Right ventricle myocardium superior (tissue), 1 donor: ENCODE data around the gene DUSP7. TPM values are rescaled to one million over a fixed set of nuclear protein-coding genes. Genes with fewer than 3 reads are reported as not detected.
"Not testable (repeated sequence)": the region's sequence is repeated elsewhere in the genome, so short reads cannot be mapped to it uniquely, and the experiment has no call there.

Experiments used
- ATAC-seq: fragments of 200-7000 bp; cut with Tn5 transposase; one replicate; pipeline ENCODE4 v1.9.1; 2020; ENCODE audit warnings: mild to moderate bottlenecking; ENCODE audit not compliant: poor library complexity
- DNase-seq: peaks from one replicate; pipeline ENCODE4 v3.0.0-alpha.2; 2020
- intact Hi-C: fragments of 100-400 bp; cut with DNase I; formaldehyde crosslinking; loops from one replicate; pipeline ENCODE4 v1.11.2; 2022
- total RNA-seq: library from RNA; stranded (reverse); fragmentation: NEBNext Ultra II Directional; extraction: Animal tissue kit (Norgen Biotek cat#: 25700); gene quantifications from one replicate; pipeline ENCODE4 v1.2.1, GENCODE V29; 2021
- donor health status: DM: no; HTN: yes; CAD: no; lungs with severe emphysema.

The DUSP7 gene
- total RNA-seq, 1 donor from 2014 or later = 23.2 TPM

- intact Hi-C loops = no loop called here
- DNase-seq (peak; percentile 74), ATAC-seq (peak; percentile 5)
Observed at GRCh38 chr3:52055537-52056351, 627 bp downstream of the DUSP7 start.

GRCh38 chr3:52054661-52055511 lies 1.5 kb downstream of the DUSP7 start:
- no peak for DNase-seq
- intact Hi-C loops = loop anchor here (5.0 kb wide), 1 partner anchor 53 kb away; no protein-coding TSS in a partner anchor
- ATAC-seq = no peak

DNA sequence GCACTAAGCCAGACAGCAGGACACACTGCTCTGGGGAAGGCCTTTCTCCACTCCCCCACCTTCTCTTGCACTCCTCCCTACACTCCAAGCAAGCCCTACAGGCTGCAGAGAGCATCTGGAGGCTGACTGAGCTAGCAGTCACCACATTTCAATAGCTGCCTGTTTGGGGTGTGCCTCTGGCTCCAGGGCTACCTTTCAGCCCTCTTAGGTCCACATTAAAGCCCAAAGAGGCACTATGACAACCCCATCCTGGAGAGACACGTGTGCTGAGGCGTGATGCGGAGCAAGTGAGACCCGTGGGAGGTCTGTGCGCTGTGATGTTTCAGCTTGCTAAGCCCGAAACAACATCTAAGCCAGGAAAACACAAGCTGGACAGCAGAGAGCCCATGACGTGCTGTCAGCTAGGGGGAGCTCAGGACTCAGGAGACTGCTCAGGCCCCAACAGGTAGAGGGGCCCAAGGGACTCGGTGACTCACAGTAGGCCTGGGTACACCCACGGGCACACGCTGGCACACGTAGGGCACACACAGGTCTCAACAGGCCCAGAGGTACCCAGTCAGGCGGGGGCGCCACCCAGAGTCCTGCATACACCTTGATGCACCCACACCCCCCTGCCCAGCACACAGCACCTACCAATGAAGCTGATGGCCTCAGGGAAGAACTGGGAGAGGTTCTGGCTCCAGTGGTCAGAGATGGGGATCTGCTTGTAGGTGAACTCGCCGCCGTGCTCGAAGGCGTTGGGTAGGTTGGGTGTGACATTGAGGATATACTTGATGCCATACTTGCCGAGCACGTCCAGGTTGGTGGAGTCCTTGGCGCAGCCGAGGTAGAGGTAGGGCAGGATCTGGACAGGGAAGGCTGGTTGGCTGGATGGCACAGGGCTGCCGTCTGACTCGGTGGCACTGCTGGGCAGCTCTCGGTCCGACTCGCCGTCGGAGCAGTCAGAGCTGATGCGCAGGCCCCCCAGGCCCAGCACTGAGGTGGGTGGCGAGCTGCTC lies 2.8 kb downstream of the DUSP7 start:
- DNase-seq (no peak), ATAC-seq (no peak)
- intact Hi-C loops = loop anchor here (2.0 to 5.0 kb wide), 2 partner anchors 51 to 69 kb away; no protein-coding TSS in a partner anchor

- DNase-seq (peak; percentile 95), ATAC-seq (peak; percentile 41)
- intact Hi-C loops = loop anchor here (2.0 to 5.0 kb wide), 2 partner anchors 51 to 70 kb away; no protein-coding TSS in a partner anchor
Observed at GRCh38 chr3:52052831-52053306, 3.5 kb downstream of the DUSP7 start.

DNA sequence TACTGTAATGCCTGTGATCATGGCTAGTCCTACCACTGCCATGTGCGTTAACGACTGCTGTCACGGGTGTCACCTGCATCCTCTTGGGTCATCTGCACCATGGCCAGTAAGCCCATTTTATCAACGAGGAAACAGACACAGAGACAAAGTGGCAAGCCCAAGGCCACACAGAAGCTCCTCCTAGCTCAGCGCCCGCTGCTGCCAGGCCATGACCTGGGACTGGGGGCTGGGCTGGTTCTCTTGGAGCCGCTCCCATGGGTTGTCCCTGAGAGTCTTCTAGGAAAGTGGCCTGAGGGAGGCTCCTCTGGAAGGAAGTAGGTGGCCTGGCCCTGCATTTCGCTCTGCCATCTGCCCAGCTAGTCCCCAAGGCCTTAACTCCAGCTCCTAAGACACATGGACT lies 4.9 kb downstream of the DUSP7 start:
- DNase-seq (no peak), ATAC-seq (no peak)
- intact Hi-C loops = loop anchor here (5.0 kb wide), 1 partner anchor 49 kb away; no protein-coding TSS in a partner anchor

GRCh38 chr3:52050571-52050970 lies 5.8 kb downstream of the DUSP7 start:
- intact Hi-C loops = loop anchor here (5.0 kb wide), 1 partner anchor 48 kb away; no protein-coding TSS in a partner anchor
- ATAC-seq = no peak

GRCh38 chr3:52049503-52049902 lies 6.9 kb downstream of the DUSP7 start:
- DNase-seq = no peak
- ATAC-seq = no peak
- intact Hi-C loops = no loop called here

More at GRCh38 chr3:52050571-52050970, 5.8 kb downstream of the DUSP7 start:
- no peak for DNase-seq

DNA sequence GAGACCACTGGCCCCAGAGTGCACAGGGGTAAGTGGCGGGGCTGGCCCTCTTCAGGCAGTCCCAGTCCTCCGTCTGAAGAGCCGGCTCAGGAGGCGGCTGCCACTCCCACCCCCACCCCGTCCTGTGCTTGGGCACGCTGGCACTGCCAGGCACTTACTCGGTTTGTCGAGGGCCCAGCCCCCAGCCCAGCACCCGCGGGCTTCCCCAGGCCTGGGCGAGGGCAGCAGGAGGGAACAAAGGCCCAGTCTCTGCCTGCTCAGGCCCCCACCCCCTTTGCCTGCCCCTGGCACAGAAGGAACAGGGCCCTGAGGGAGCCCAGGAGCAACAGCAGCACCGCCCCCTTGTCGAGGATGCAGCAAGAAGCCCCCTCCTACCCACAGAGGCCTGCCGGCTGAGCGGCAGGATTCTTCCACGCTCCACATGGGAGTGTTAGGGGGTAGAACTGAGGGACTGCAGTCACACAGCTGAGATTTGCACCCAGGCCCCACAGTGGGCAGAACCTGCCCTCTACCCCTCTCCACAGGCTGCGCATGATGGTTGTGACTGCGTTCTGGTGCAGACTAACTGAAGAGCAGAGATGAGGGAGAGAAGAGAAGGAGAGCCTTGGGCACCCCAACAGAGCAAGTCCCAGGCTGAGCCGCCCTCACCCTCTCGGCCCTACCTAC lies 8.9 kb downstream of the DUSP7 start:
- intact Hi-C loops = no loop called here
- ATAC-seq (peak; percentile 19), DNase-seq (no peak)

DNA sequence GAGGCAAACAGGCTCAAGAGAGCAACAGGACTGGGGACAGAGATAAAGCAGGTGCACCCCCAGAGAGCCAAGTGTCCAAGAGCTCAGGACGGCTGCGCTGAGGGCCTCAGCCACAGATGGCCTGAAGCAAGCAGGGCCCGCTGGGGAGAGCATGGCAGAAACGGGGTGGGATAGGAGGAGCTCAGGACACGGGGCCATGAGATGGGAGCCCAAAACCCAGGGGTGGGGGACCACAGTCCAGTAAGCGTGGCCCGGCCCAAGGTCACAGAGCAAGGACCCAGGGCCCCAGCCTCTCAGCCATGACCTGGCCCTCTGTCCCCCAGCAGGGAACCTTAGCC lies 9.5 kb downstream of the DUSP7 start:
- intact Hi-C loops = no loop called here
- no peak for ATAC-seq
- no peak for DNase-seq

- ATAC-seq = peak; percentile 55
- intact Hi-C loops = no loop called here
- no peak for DNase-seq
Observed at GRCh38 chr3:52046186-52046901, 10.0 kb downstream of the DUSP7 start.

- intact Hi-C loops = no loop called here
- ATAC-seq (no peak), DNase-seq (no peak)
Observed at GRCh38 chr3:52044869-52045619, 11.3 kb downstream of the DUSP7 start.

GRCh38 chr3:52043750-52044149 lies 12.6 kb downstream of the DUSP7 start:
- intact Hi-C loops = no loop called here

GRCh38 chr3:52043039-52043438 lies 13.3 kb downstream of the DUSP7 start:
- DNase-seq, ATAC-seq, intact Hi-C loops: not testable (repeated sequence)

More at GRCh38 chr3:52043750-52044149, 12.6 kb downstream of the DUSP7 start:
- ATAC-seq = no peak
- no peak for DNase-seq

DNA sequence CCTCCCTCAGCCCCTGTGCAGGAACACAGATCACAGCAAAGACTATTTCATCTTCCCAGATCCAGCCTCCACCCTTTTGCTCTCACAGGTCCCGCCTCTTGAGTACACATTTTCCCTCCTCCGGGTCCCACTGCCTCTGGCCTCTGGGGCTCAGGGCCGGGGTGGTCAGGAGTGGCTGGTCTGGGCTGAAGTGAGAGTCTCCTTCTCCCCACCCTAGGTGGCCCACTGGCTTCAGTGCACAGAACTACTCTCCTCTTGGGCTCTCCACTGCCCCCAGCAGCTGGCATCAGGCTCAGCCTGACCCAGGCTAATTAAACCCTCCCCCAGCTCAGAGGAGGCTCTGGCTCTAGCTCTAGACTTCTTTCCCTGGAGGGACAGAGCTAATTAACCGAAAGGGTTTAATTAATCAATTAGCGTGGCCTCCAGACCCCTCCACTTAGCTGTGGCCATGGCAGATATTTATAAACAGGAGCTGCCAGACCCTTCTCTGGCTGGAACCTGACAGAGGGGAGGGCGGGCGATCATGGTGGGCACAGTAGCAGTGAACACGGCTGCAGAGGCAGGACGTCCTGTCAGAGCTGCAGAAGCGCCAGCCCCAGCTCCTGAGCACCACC lies 15.1 kb downstream of the DUSP7 start:
- DNase-seq (no peak), ATAC-seq (peak; percentile 40)
- intact Hi-C loops = no loop called here

DNA sequence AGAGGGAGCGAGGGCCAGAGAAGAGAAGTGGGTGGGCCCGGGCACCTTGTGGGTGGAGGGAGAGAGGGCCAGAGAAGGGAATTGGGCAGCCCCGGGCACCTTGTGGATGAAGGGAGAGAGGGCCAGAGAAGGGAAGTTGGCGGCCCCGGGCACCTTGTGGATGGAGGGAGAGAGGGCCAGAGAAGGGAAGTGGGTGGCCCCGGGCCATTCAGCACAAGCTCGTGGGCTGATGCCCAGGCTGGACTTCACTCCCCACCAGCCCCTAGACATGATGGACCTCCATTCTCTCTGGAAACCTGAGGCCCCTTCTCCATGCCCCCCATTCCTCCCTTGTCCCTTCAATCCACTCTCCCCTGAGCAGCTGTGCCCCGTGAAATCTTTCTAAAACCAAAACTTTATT lies 15.8 kb downstream of the DUSP7 start:
- intact Hi-C loops = no loop called here
- DNase-seq = no peak

GRCh38 chr3:52039846-52040245 lies 16.5 kb downstream of the DUSP7 start:
- intact Hi-C loops = no loop called here
- peak; percentile 89 for ATAC-seq
- DNase-seq = peak; percentile 87

More for the DNA sequence above, 15.8 kb downstream of the DUSP7 start:
- peak; percentile 2 for ATAC-seq
